Retinal pigment epithelial cell (primary cell): ENCODE measurements around the gene LIX1L.

ENCODE experiments used
- DNase-seq: peaks from one replicate; pipeline ENCODE4 v3.0.0-alpha.2; 2010; ENCODE audit warnings: low read depth
- H3K4me3 ChIP-seq: 2 replicates; pipeline ENCODE4 v1.5.1; 2011; ENCODE audit warnings: mild to moderate bottlenecking, low read length, control low read depth, moderate library complexity
- CTCF ChIP-seq: conservative IDR thresholded peaks from 2 replicates; pipeline ENCODE4 v1.5.1; 2011; ENCODE audit warnings: low read depth, low read length, control low read depth, inconsistent platforms

The LIX1L gene

GRCh38 chr1:145956361-145956760 lies 1.5 kb downstream of the LIX1L start:
- peak overlapping the region; percentile 79 for H3K4me3 ChIP-seq
- no peak for DNase-seq
- no peak for TF ChIP-seq CTCF

GRCh38 chr1:145955436-145955835 lies 2.4 kb downstream of the LIX1L start:
- H3K4me3 ChIP-seq, result no peak overlapping the region
- TF ChIP-seq CTCF, result no peak
- DNase-seq, result no peak

- DNase-seq, result no peak
- no peak for TF ChIP-seq CTCF
- H3K4me3 ChIP-seq, result no peak overlapping the region
These were observed 4.0 kb downstream of the LIX1L start for GRCh38 chr1:145953861-145954260.

GRCh38 chr1:145952903-145953302 lies 4.9 kb downstream of the LIX1L start:
- TF ChIP-seq CTCF, result no peak
- no peak overlapping the region for H3K4me3 ChIP-seq
- no peak for DNase-seq

GRCh38 chr1:145951526-145951925 lies 6.3 kb downstream of the LIX1L start:
- H3K4me3 ChIP-seq, result no peak overlapping the region
- TF ChIP-seq CTCF, result no peak
- DNase-seq, result no peak

- no peak for DNase-seq
- TF ChIP-seq CTCF, result no peak
These were observed 8.6 kb downstream of the LIX1L start for GRCh38 chr1:145949219-145949618.

GRCh38 chr1:145947551-145947950 lies 10.3 kb downstream of the LIX1L start:
- no peak overlapping the region for H3K4me3 ChIP-seq
- TF ChIP-seq CTCF, result no peak
- DNase-seq, result no peak

More at GRCh38 chr1:145949219-145949618, 8.6 kb downstream of the LIX1L start:
- no peak overlapping the region for H3K4me3 ChIP-seq
